ENCODE data around the gene CSRP1.

CSRP1 gene

GRCh38 chr1:201507360-201507675 lies 395 bp upstream of the CSRP1 start:
- no peaks in the 10 kb centered on the region for H3K9me3 ChIP-seq (ENCODE audit: severe bottlenecking)
- H3K36me3 ChIP-seq = no peaks in the 10 kb centered on the region
- no peaks in the 10 kb centered on the region for H3K27me3 ChIP-seq (ENCODE audit: insufficient read depth, low read depth, severe bottlenecking)
- H3K4me3 ChIP-seq (ENCODE audit: low read depth, low read length) = no peak overlapping the region
- DNase-seq = no peak
- no peak overlapping the region for H3K27ac ChIP-seq
- TF ChIP-seq CTCF (IDR thresholded peaks at IDR 0.05; ENCODE audit: low read depth, low read length) = no peak

DNA sequence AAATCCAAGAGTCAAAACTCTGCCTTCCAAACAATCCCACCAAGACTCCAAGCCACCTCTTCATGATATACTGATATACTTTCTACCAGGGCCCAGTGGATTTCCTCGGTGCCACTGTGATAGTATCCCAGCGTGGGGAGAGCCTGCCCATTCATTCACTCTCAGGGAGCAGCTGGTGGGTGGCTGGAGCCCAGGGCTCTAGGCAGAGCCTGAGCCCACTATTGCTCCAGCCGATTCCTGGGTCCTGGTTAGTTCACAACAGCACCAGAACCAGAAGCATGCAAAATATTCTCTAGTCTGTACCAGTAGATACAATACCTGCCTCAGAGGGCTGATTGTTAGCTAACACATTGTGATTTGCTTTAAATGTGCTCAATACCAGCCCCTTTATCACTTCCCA lies 831 bp downstream of the CSRP1 start:
- no peak overlapping the region for H3K4me3 ChIP-seq (ENCODE audit: low read depth, low read length)
- no peaks in the 10 kb centered on the region for H3K36me3 ChIP-seq
- no peak overlapping the region for H3K27ac ChIP-seq
- H3K9me3 ChIP-seq (ENCODE audit: severe bottlenecking) = no peaks in the 10 kb centered on the region
- TF ChIP-seq CTCF (IDR thresholded peaks at IDR 0.05; ENCODE audit: low read depth, low read length) = no peak
- no peaks in the 10 kb centered on the region for H3K27me3 ChIP-seq (ENCODE audit: insufficient read depth, low read depth, severe bottlenecking)
- DNase-seq = no peak

DNA sequence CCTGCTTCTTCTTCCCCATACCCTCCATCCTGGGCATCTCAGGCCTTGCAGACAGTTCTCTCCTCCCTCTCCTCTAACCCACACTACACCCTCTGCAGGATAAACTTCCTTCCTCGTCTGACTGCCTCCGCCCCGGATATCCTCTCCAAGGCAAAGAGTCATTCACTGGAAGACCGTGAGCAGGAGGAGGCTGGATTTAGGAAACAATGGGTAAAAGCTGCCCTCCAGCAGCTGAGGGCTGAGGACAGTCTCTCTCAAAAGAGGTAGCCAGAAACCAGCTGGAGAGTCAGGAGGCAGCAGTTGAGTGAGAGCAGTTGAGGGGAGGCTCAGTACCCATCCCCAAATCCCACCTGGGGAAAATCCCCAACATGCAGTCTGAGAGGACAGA lies 1.4 kb downstream of the CSRP1 start:
- no peak for DNase-seq
- no peak overlapping the region for H3K27ac ChIP-seq
- H3K4me3 ChIP-seq (ENCODE audit: low read depth, low read length) = no peak overlapping the region

GRCh38 chr1:201504799-201505502 lies 2.0 kb downstream of the CSRP1 start:
- TF ChIP-seq CTCF (IDR thresholded peaks at IDR 0.05; ENCODE audit: low read depth, low read length) = no peak
- H3K9me3 ChIP-seq (ENCODE audit: severe bottlenecking) = no peaks in the 10 kb centered on the region
- no peak overlapping the region for H3K4me3 ChIP-seq (ENCODE audit: low read depth, low read length)
- no peaks in the 10 kb centered on the region for H3K27me3 ChIP-seq (ENCODE audit: insufficient read depth, low read depth, severe bottlenecking)
- no peak overlapping the region for H3K27ac ChIP-seq
- DNase-seq = no peak
- H3K36me3 ChIP-seq = no peaks in the 10 kb centered on the region

More for the DNA sequence above, 1.4 kb downstream of the CSRP1 start:
- H3K27me3 ChIP-seq (ENCODE audit: insufficient read depth, low read depth, severe bottlenecking) = no peaks in the 10 kb centered on the region
- no peaks in the 10 kb centered on the region for H3K9me3 ChIP-seq (ENCODE audit: severe bottlenecking)
- no peak for TF ChIP-seq CTCF (IDR thresholded peaks at IDR 0.05; ENCODE audit: low read depth, low read length)
- no peaks in the 10 kb centered on the region for H3K36me3 ChIP-seq

DNA sequence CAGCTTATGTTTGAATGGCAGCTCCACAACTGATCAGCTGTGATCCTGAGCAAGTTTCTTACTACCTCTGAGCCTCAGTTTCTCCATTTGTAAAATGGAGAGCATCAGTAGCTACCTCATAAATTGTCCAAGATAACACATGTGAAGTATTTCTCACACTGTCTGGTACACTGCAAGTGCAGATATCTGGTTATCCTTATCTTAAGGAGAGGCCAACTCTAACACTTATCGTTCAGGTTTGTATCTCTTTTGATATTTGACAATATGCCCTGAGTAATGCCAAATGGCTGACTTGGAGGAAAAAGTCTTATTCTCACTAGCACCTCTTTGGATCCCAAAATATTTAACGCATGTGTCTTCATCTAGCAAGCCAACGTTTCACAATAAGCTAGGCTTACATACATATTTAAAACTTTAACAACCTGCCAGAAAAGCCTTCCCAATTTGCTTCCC lies 2.7 kb downstream of the CSRP1 start:
- no peak overlapping the region for H3K27ac ChIP-seq
- DNase-seq = no peak

More for the DNA sequence above, 2.7 kb downstream of the CSRP1 start:
- H3K9me3 ChIP-seq (ENCODE audit: severe bottlenecking) = no peaks in the 10 kb centered on the region
- H3K36me3 ChIP-seq = no peaks in the 10 kb centered on the region
- TF ChIP-seq CTCF (IDR thresholded peaks at IDR 0.05; ENCODE audit: low read depth, low read length) = no peak
- H3K4me3 ChIP-seq (ENCODE audit: low read depth, low read length) = no peak overlapping the region
- H3K27me3 ChIP-seq (ENCODE audit: insufficient read depth, low read depth, severe bottlenecking) = no peaks in the 10 kb centered on the region

Data from WERI-Rb-1 (cell line).